ENCODE data around the gene OGFOD1.

OGFOD1 gene

DNA sequence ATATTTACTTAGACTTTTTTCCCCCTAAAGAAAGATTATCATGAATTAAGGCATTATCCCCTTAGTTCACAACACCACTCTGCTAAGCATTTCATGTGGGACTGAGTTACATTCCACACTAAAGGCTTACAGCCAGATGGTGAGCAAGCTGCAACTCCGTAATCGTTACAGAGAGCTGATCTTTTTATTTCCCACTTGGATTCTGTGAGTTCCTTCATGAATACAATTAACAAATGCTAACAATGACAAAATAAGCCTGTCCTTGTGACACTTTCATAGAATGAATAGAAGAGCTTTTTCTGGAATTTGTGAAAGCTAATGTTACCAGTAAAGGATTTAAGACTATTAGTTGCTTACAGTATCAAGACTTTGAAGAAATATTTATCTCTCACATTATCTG lies 8.7 kb downstream of the OGFOD1 start:
- H3K27ac Mint-ChIP-seq: no peak overlapping the region
- no peaks in the 10 kb centered on the region for H3K9me3 Mint-ChIP-seq
- H3K27me3 Mint-ChIP-seq: no peaks in the 10 kb centered on the region
- peaks cover 30% of the 10 kb centered on the region for H3K36me3 Mint-ChIP-seq
- H3K4me3 Mint-ChIP-seq: no peak overlapping the region
- peaks cover 23% of the 10 kb centered on the region for H3K4me1 Mint-ChIP-seq

DNA sequence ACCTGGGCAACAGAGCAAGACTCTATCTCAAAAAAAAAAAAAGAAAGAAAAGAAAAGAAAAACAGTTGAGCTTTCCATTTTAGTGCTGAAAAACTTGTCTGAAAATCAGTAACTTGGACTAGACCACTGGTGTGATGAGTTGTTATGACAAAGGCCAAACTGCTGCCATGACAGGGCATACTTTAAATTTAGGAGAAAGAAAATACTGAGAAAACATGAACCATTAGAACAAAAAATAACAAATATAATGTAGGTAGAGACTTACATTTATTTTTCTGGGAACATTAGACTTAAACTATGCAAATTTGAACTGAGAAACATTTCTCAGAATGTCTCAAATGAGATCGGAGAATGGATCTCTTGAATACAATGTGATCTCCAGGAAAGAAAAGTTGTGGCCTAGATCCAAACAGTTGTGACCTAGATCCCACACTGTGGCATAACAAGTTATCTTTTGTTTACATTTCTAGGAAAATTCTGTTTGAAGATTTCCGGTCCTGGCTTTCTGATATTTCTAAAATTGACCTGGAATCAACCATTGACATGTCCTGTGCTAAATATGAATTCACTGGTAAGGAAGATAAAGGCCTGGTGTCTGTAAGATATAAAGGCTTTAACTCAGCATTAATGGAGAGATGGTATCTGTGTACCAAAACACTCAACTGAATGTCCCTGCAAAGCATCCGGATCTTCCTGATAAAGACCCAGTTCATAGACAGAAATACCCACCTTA lies 10.9 kb downstream of the OGFOD1 start:
- Mint-ChIP-seq H3K9me3 (no peaks in the 10 kb centered on the region), H3K36me3 (peaks cover 20% of the 10 kb centered on the region), H3K4me3 (no peak overlapping the region), H3K27ac (no peak overlapping the region), H3K4me1 (peaks cover 10% of the 10 kb centered on the region), H3K27me3 (no peaks in the 10 kb centered on the region)

DNA sequence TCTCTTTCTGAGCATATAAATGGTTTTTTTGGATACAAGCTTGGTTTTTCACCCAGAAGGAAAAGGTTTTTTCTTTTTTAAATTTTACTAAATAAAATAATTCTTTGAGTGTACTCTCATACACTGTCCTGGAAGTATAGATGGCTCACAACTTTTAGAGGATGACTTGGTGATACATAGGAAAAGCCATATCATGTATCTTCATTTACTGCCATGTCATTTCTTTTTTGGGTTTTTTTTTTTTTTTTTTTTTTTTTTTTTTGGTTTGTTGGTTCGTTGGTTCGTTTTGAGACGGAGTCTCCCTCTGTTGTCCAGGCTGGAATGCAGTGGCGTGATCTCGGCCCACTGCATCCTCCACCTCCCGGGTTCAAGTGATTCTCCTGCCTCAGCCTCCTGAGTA lies 11.8 kb downstream of the OGFOD1 start:
- H3K4me1 Mint-ChIP-seq: peaks cover 7% of the 10 kb centered on the region

DNA sequence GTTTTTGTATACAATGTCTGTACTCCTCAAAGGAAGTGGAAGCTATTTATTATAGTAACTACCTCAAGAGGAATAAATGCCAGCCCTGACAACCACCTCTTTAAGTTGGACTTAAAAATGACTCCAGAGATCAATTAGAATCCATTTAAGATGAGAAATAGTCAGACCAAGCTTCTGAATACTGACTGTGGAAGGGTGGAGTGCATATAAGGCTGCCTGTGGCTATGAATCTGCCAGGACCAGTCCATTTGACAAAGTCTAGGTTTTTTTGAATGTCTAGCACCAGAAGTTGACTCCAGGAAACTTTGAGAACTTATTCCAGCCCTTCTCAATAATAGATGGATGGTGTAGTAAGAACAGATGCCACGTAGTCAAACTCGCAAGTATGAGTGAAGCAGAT lies 15.0 kb downstream of the OGFOD1 start:
- peaks cover 27% of the 10 kb centered on the region for H3K36me3 Mint-ChIP-seq
- H3K27ac Mint-ChIP-seq: no peak overlapping the region
- H3K4me1 Mint-ChIP-seq: peaks cover 3% of the 10 kb centered on the region
- no peaks in the 10 kb centered on the region for H3K27me3 Mint-ChIP-seq
- no peak overlapping the region for H3K4me3 Mint-ChIP-seq
- no peaks in the 10 kb centered on the region for H3K9me3 Mint-ChIP-seq

More for the DNA sequence above, 11.8 kb downstream of the OGFOD1 start:
- H3K27ac Mint-ChIP-seq: no peak overlapping the region
- no peaks in the 10 kb centered on the region for H3K27me3 Mint-ChIP-seq
- no peak overlapping the region for H3K4me3 Mint-ChIP-seq
- no peaks in the 10 kb centered on the region for H3K9me3 Mint-ChIP-seq
- peaks cover 17% of the 10 kb centered on the region for H3K36me3 Mint-ChIP-seq

DNA sequence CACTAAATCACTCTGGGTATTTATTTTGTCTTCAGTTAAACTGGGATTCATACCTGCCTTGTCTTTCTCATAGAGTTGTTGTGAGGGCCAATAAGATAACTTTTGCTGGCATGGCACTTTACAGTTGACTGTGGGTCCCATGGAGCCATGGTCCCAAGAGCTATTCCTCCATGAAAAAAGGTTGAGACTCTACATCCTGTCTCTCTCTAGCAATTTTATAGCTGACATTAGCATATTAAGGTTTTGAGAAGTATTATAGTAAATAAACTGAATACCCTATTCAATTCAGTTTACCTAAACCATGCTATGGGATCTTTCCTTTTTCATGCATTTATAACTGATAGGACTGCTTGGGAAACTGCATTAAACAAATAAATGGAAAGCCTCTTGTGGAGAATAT lies 17.4 kb downstream of the OGFOD1 start:
- peak overlapping the region; percentile 51 for H3K27ac Mint-ChIP-seq
- no peaks in the 10 kb centered on the region for H3K27me3 Mint-ChIP-seq

DNA sequence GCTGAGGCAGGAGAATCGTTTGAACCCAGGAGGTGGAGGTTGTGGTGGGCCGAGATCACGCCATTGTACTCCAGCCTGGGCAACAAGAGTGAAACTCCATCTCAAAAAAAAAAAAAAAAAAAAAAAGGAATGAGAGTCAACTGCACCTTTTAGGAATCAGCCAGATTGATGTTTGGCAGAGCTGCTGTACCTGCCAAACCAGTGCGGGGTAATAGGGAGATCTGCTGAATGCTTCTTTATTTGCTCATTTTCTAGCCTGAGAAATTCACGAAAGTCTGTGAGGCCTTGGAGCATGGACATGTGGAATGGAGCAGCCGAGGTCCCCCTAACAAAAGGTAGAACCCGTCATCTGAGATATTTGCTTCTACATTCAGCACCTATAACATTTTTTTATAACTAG lies 18.4 kb downstream of the OGFOD1 start:
- H3K4me3 Mint-ChIP-seq: no peak overlapping the region
- no peak overlapping the region for H3K27ac Mint-ChIP-seq
- no peaks in the 10 kb centered on the region for H3K27me3 Mint-ChIP-seq
- H3K36me3 Mint-ChIP-seq: peaks cover 18% of the 10 kb centered on the region
- H3K4me1 Mint-ChIP-seq: no peaks in the 10 kb centered on the region
- no peaks in the 10 kb centered on the region for H3K9me3 Mint-ChIP-seq

More for the DNA sequence above, 17.4 kb downstream of the OGFOD1 start:
- no peaks in the 10 kb centered on the region for H3K9me3 Mint-ChIP-seq
- H3K4me3 Mint-ChIP-seq: no peak overlapping the region
- H3K36me3 Mint-ChIP-seq: peaks cover 23% of the 10 kb centered on the region
- no peaks in the 10 kb centered on the region for H3K4me1 Mint-ChIP-seq

DNA sequence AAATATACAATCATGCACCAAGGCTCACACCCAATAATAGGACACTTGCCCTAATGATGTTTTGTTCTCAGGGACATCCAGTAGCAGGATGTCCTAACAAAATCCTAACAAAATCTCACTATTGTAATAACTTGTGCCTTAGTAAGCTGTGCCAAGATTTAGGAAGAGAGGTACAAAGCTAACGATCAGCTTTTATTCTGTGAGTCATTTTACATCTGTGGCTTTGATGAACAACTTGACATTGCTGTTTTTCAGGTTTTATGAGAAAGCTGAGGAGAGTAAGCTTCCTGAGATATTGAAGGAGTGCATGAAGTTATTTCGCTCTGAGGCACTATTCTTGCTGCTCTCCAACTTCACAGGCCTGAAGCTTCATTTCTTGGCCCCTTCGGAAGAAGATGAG lies 18.9 kb downstream of the OGFOD1 start:
- H3K27me3 Mint-ChIP-seq: no peaks in the 10 kb centered on the region
- H3K36me3 Mint-ChIP-seq: peaks cover 20% of the 10 kb centered on the region
- H3K4me1 Mint-ChIP-seq: no peaks in the 10 kb centered on the region
- H3K4me3 Mint-ChIP-seq: no peak overlapping the region
- H3K27ac Mint-ChIP-seq: no peak overlapping the region
- H3K9me3 Mint-ChIP-seq: no peaks in the 10 kb centered on the region

DNA sequence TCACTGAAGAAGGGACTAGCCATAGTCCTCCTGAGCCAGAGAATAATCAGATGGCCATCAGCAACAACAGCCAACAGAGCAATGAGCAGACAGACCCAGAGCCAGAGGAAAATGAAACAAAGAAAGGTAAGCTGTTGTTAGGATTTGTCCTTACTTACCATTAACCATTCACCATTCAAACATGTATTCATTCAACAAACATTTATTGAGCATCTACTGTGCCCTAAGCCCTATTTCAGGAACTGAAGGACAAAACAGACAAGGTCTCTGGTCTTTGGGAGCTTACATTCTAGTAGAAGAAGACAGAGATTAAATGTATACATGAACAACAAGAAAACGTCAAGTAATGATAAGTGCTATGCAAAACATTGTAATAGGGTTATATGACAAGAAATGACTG lies 19.3 kb downstream of the OGFOD1 start:
- no peaks in the 10 kb centered on the region for H3K4me1 Mint-ChIP-seq
- H3K27ac Mint-ChIP-seq: no peak overlapping the region
- no peaks in the 10 kb centered on the region for H3K27me3 Mint-ChIP-seq
- no peak overlapping the region for H3K4me3 Mint-ChIP-seq
- H3K9me3 Mint-ChIP-seq: no peaks in the 10 kb centered on the region
- H3K36me3 Mint-ChIP-seq: peaks cover 17% of the 10 kb centered on the region

DNA sequence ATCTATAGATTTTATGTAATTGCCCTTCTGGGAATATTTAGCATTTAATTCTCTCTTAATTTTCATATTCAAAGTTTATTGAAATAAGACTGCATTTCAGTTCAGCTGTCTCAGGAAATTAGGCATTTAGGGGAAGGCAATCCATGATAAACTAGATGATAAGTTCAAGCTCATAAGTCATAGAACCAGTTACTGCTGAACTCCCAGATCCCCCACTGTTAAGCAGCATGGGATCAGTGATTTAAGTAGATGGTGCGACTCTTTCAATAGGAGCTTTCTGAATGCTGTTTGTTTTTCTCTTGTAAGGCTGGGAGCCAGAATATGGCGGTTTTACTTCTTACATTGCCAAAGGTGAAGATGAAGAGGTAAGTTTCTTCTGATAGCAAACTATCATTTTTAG lies 23.8 kb downstream of the OGFOD1 start:
- peak overlapping the region; percentile 9 for H3K27ac Mint-ChIP-seq
- no peak overlapping the region for H3K4me3 Mint-ChIP-seq

DNA sequence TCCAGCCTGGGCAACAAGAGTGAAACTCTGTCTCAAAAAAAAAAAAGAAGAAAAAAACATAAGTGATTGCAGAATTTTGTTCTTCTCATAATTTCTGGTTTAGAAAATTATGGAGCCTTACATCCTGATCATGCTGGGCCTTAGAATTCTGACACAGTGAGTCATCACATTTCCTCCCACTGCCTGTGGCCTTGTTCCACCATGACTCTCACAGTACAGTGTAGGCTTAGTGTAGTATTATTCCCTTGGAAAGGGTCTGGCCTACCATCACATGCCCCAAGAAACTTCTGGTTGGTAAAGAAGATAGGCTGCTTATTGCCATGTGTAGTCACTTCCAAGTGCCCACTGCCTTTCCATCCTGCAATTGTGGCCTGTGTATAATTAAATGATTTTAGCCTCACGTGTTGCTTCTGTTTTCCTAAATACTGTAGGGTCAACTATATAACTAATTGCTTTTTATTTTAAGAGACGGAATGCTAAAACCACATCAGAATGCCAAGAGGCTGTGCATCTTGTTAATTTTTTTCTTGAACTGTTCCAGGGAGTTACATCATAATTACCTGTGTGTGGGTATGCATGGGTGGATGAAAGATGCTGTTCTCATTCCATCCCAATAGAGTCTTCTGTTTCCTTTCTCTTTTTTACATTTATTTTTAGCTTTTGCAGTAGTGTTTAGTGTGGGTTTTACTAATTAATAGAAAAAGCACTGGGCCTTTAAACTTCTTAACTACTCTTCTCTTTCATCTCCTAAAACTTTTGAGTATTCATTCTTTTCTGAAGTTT lies 25.9 kb downstream of the OGFOD1 start:
- peaks cover 19% of the 10 kb centered on the region for H3K36me3 Mint-ChIP-seq
- H3K27ac Mint-ChIP-seq: peak overlapping the region; percentile 88
- peaks cover 16% of the 10 kb centered on the region for H3K4me1 Mint-ChIP-seq
- H3K4me3 Mint-ChIP-seq: peak overlapping the region; percentile 39
- H3K9me3 Mint-ChIP-seq: no peaks in the 10 kb centered on the region
- H3K27me3 Mint-ChIP-seq: no peaks in the 10 kb centered on the region

More for the DNA sequence above, 23.8 kb downstream of the OGFOD1 start:
- Mint-ChIP-seq H3K4me1 (peaks cover 16% of the 10 kb centered on the region), H3K36me3 (peaks cover 21% of the 10 kb centered on the region), H3K27me3 (no peaks in the 10 kb centered on the region), H3K9me3 (no peaks in the 10 kb centered on the region)

DNA sequence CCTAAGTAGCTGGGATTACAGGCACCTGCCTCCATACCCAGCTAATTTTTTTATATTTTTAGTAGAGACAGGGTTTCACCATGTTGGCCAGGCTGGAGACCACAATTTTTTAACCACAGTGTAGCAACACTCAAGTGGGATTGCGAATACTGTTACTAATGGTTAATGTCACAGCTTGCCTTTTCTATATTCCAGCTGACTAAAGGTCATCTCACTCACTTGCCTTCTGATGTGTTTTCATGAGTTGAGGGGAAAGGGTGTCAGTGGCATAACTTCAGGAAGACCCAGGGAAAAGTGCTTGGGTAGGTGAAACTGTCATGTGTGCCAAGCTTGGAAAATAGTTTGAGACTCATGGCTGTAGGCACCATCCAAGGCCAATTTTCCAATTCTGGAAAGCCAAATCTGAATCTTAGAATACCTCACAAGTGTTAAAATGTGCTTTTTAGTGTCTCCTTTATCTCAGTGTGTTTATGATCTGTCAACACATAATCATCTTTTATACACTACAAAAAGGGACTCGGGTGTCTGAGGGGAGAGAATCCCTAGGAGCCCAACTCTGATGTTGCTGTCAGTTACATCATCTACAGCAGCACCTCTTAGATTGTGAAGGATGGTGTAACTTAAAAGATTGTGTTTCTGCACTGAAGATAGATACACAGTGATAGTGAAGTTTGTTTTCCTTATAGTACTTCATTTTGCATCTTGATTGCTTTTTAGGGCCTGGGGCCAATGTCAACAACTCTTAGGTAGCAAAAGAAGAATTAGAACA lies 27.1 kb downstream of the OGFOD1 start:
- Mint-ChIP-seq H3K27ac (peak overlapping the region; percentile 9), H3K9me3 (no peaks in the 10 kb centered on the region), H3K4me3 (no peak overlapping the region), H3K36me3 (peaks cover 21% of the 10 kb centered on the region), H3K4me1 (peaks cover 16% of the 10 kb centered on the region), H3K27me3 (no peaks in the 10 kb centered on the region)

DNA sequence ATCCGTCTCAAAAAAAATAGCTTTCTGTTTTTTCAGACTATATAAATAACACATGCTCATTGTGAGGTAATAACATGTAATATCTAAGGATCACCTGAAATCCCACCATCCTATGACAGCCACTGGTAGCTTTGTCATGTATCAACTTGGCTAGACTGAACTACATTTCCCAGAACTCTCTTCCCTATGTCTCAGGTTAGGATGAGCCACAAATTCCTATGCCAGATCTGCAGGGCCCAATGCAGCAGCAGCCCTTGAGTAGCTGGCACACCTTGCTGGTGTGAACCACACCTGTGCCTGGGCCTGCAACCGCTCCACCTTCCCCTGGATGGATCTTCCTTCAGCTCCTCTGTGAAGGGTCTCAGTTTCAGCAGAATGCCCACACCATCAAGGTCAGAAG lies 28.1 kb downstream of the OGFOD1 start:
- peak overlapping the region; percentile 59 for H3K27ac Mint-ChIP-seq
- peaks cover 21% of the 10 kb centered on the region for H3K36me3 Mint-ChIP-seq

DNA sequence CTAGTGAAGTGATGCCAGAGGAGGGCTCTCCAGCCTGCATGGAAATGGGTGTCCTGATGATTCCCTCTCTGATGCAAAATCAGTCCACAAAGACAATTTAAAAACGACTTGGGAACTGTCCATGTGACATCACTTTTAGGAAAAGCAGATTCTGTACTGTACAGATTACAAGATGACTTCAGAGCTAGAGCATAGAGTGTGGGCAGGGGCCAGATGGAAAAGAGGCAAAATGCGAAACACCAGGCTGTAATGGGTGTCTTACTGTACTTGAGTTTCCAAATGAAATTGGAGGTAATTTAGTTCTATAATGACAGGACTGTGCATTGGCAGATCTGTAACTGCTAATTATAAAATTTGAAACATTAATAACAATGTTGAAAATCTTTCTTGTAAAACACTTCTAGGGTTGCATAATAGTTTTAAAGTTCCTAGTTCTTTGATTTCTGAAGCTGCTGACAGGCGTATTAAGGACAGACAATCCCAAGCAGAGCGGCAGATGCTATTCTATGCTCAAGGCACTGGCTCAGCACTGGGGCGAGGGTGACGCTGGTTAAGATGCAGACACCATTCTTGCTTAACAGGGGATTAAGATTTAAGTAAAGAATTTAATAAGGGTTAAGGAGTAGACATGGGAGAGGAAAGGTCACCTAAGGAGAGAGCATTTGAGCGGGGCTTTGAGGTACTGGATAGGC lies 29.6 kb downstream of the OGFOD1 start:
- no peaks in the 10 kb centered on the region for H3K27me3 Mint-ChIP-seq
- H3K36me3 Mint-ChIP-seq: peaks cover 20% of the 10 kb centered on the region
- H3K4me3 Mint-ChIP-seq: no peak overlapping the region
- H3K9me3 Mint-ChIP-seq: no peaks in the 10 kb centered on the region
- H3K4me1 Mint-ChIP-seq: peaks cover 16% of the 10 kb centered on the region
- peak overlapping the region; percentile 59 for H3K27ac Mint-ChIP-seq

More for the DNA sequence above, 28.1 kb downstream of the OGFOD1 start:
- Mint-ChIP-seq H3K4me1 (peaks cover 16% of the 10 kb centered on the region), H3K4me3 (no peak overlapping the region), H3K9me3 (no peaks in the 10 kb centered on the region), H3K27me3 (no peaks in the 10 kb centered on the region)

DNA sequence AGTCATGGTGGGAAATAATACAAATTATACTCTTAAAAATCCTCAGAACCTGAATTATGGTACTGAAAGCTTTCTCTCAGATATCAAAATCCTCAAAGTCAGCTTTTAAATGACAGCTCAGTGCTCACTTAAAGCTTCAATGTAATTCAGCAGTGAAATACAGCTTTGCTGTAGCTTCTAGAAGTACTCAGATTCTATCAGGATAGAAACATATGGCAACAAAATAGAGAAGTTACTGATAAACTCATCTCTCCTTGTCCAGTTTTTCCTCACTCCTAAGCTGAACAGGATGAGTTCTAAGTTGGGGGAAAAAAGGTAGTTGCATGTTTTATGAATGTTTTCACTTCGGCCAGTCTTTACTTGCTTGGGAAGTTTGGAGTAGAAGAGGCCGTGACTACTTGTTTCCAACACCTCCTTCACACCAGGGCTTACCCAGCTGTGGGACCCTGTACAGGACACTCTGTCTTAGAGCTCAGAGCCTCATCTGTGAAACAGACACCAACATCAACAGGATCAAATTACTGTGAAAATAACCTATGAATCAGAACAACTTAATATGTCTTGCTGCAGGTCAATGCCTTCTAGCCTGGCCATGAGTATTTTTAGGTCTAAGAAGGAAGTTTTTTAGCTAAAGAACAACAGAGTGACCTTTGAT lies 30.2 kb downstream of the OGFOD1 start:
- no peaks in the 10 kb centered on the region for H3K27me3 Mint-ChIP-seq
- peak overlapping the region; percentile 53 for H3K27ac Mint-ChIP-seq
- no peaks in the 10 kb centered on the region for H3K9me3 Mint-ChIP-seq
- H3K36me3 Mint-ChIP-seq: peaks cover 22% of the 10 kb centered on the region
- H3K4me3 Mint-ChIP-seq: no peak overlapping the region
- peaks cover 16% of the 10 kb centered on the region for H3K4me1 Mint-ChIP-seq
